GM18907 (cell line): Measurements from ENCODE around the gene TOMM5.

Experiments used
- ATAC-seq: cut with Tn5 transposase; IDR thresholded peaks from one replicate; pipeline ENCODE4 v1.9.1; 2021; ENCODE audit warnings: mild to moderate bottlenecking, moderate library complexity; ENCODE audit not compliant: unreplicated experiment

The TOMM5 gene

GRCh38 chr9:37563806-37564513 is 28.4 kb downstream of the TOMM5 start:
- no peak for ATAC-seq

- no peak for ATAC-seq
Measured at GRCh38 chr9:37562826-37563225, 29.6 kb downstream of the TOMM5 start.

- no peak for ATAC-seq
Measured at GRCh38 chr9:37561682-37562081, 30.7 kb downstream of the TOMM5 start.

- no peak for ATAC-seq
Measured at GRCh38 chr9:37559855-37560592, 32.4 kb downstream of the TOMM5 start.

- no peak for ATAC-seq
Measured at GRCh38 chr9:37559125-37559524, 33.3 kb downstream of the TOMM5 start.

- ATAC-seq, result no peak
Measured at GRCh38 chr9:37555786-37556185, 36.6 kb downstream of the TOMM5 start.

- ATAC-seq, result no peak
Measured at GRCh38 chr9:37554318-37554717, 38.1 kb downstream of the TOMM5 start.

GRCh38 chr9:37551888-37552287 is 40.5 kb downstream of the TOMM5 start:
- ATAC-seq, result no peak

- ATAC-seq, result no peak
Measured at GRCh38 chr9:37551468-37551867, 40.9 kb downstream of the TOMM5 start.

- no peak for ATAC-seq
Measured at GRCh38 chr9:37550781-37551180, 41.6 kb downstream of the TOMM5 start.

- no peak for ATAC-seq
Measured at GRCh38 chr9:37549527-37549926, 42.9 kb downstream of the TOMM5 start.

GRCh38 chr9:37547328-37547878 is 45.0 kb downstream of the TOMM5 start:
- ATAC-seq, result no peak

GRCh38 chr9:37543468-37543867 is 48.9 kb downstream of the TOMM5 start:
- no peak for ATAC-seq

- no peak for ATAC-seq
Measured at GRCh38 chr9:37542895-37543294, 49.5 kb downstream of the TOMM5 start.

GRCh38 chr9:37542488-37542887 is 49.9 kb downstream of the TOMM5 start:
- ATAC-seq, result no peak

- ATAC-seq, result no peak
Measured at GRCh38 chr9:37541465-37541864, 50.9 kb downstream of the TOMM5 start.

- no peak for ATAC-seq
Measured at GRCh38 chr9:37540634-37541033, 51.8 kb downstream of the TOMM5 start.

- no peak for ATAC-seq
Measured at GRCh38 chr9:37539634-37540033, 52.8 kb downstream of the TOMM5 start.
